HCT116 (cell line): Measurements from ENCODE around the gene PCSK9. TPM values are rescaled to one million over a fixed set of nuclear protein-coding genes. Genes with fewer than 3 reads are reported as not detected.

ENCODE experiments used
- ATAC-seq: fragments of 200-7000 bp; cut with Tn5 transposase; 2 replicates; pipeline ENCODE4 v1.9.1; 2020; ENCODE audit warnings: mild to moderate bottlenecking, moderate library complexity
- BruUV-seq: library from RNA; stranded (reverse); fragments of 400-500 nt; replicated peaks from 2 replicates; lab custom pipeline; 2021; lab: Mats Ljungman, UMichigan
- CTCF ChIA-PET: fragments of 300-600 bp; sonication (Branson Sonifier 250); formaldehyde crosslinking; loops from one replicate; lab custom pipeline; 2021; ENCODE audit warnings: antibody characterized with exemption; lab: Charles Lee
- POLR2A ChIA-PET: fragments of 300-600, 350-600 bp; sonication (Branson Sonifier 250); formaldehyde crosslinking; loops from one replicate; lab custom pipeline; 2021; ENCODE audit warnings: antibody characterized with exemption; lab: Charles Lee
- RAD21 ChIA-PET, 2 experiments: fragments of 300-600 bp; sonication (Branson Sonifier 250); formaldehyde crosslinking; loops; one replicate each; lab custom pipeline; 2023; ENCODE audit warnings: low total read pairs in 2 of 2; ENCODE audit not compliant: uncharacterized antibody in 2 of 2, unreplicated experiment in 2 of 2, low non-redundant PET in 1 of 2; lab: Charles Lee
- DNase-seq: peaks from one replicate; pipeline ENCODE4 v3.0.0-alpha.2; 2010; ENCODE audit warnings: low read depth, low spot score
- H2AFZ ChIP-seq: fragments of 200-600 bp; shearing (Covaris generic), sonication (generic); 2 replicates; pipeline ENCODE4 v1.6.1; 2017; ENCODE audit warnings: low read depth, mixed run types, mixed read lengths, antibody characterized with exemption, low read length; ENCODE audit not compliant: poor library complexity, severe bottlenecking
- H3K27ac ChIP-seq: 2 replicates; pipeline ENCODE4 v1.5.1; 2012; ENCODE audit warnings: low read depth, low read length
- H3K27me3 ChIP-seq: fragments of 200-600 bp; sonication (generic); 2 replicates; pipeline ENCODE4 v1.6.1; 2016; ENCODE audit warnings: mixed run types, low read length, mixed read lengths; ENCODE audit not compliant: insufficient read depth
- H3K36me3 ChIP-seq, 2 experiments: fragments of 200-500 bp in 1 of 2; fragments of 200-600 bp in 1 of 2; sonication (Bioruptor generic) in 1 of 2; sonication (generic) in 1 of 2; 2 replicates each; pipeline versions ENCODE4 v1.5.1 to v1.6.1; 2014 to 2016; ENCODE audit warnings: low read length in 2 of 2, inconsistent platforms in 1 of 2, mixed read lengths in 1 of 2, mixed run types in 1 of 2; ENCODE audit not compliant: insufficient read depth in 2 of 2, control insufficient read depth in 1 of 2
- H3K4me1 ChIP-seq, 2 experiments: fragments of 200-600 bp in 1 of 2; sonication (generic) in 1 of 2; 2 replicates each; pipeline versions ENCODE4 v1.5.1 to v1.6.1; 2012 to 2017; ENCODE audit warnings: low read length in 2 of 2, inconsistent platforms in 1 of 2, mild to moderate bottlenecking in 1 of 2, mixed read lengths in 1 of 2, mixed run types in 1 of 2, moderate library complexity in 1 of 2; ENCODE audit not compliant: insufficient read depth in 2 of 2, control insufficient read depth in 1 of 2
- H3K4me2 ChIP-seq: fragments of 200-600 bp; sonication (generic); 2 replicates; pipeline ENCODE4 v1.6.1; 2017; ENCODE audit warnings: mixed run types, low read length, mixed read lengths
- H3K4me3 ChIP-seq, 2 experiments: fragments of 200-600 bp in 1 of 2; sonication (generic) in 1 of 2; replicated peaks in 1 of 2; 2 replicates each; pipeline ENCODE4 v1.5.1; 2011 to 2016; ENCODE audit warnings: low read length in 2 of 2, control low read depth in 1 of 2, low read depth in 1 of 2, mild to moderate bottlenecking in 1 of 2, mixed read lengths in 1 of 2, mixed run types in 1 of 2
- H3K79me2 ChIP-seq: fragments of 200-600 bp; sonication (generic); 2 replicates; pipeline ENCODE4 v1.6.1; 2017; ENCODE audit warnings: mild to moderate bottlenecking, mixed run types, low read length, moderate library complexity, mixed read lengths; ENCODE audit not compliant: insufficient read depth
- H3K9ac ChIP-seq: fragments of 200-600 bp; sonication (generic); 2 replicates; pipeline ENCODE4 v1.6.1; 2016; ENCODE audit warnings: low read length, mixed read lengths
- H3K9me2 ChIP-seq: fragments of 200-600 bp; sonication (generic), shearing (Covaris generic); 2 replicates; pipeline ENCODE4 v1.6.1; 2017; ENCODE audit warnings: mixed run types, mild to moderate bottlenecking, moderate library complexity; ENCODE audit not compliant: insufficient read depth
- H3K9me3 ChIP-seq, 2 experiments: fragments of 200-500 bp in 1 of 2; fragments of 200-600 bp in 1 of 2; sonication (Bioruptor generic) in 1 of 2; sonication (generic) in 1 of 2; 2 replicates each; pipeline ENCODE4 v1.6.1; 2014 to 2017; ENCODE audit warnings: low read length in 2 of 2, mixed read lengths in 2 of 2, inconsistent platforms in 1 of 2, low read depth in 1 of 2, mild to moderate bottlenecking in 1 of 2, mixed run types in 1 of 2, moderate library complexity in 1 of 2; ENCODE audit not compliant: control insufficient read depth in 1 of 2, insufficient read depth in 1 of 2
- H4K20me1 ChIP-seq: fragments of 200-600 bp; sonication (generic), shearing (Covaris generic); 2 replicates; pipeline ENCODE4 v1.6.1; 2017; ENCODE audit warnings: mixed run types, mild to moderate bottlenecking, moderate library complexity; ENCODE audit not compliant: insufficient read depth
- CBX3 ChIP-seq: IDR thresholded peaks from 2 replicates; pipeline ENCODE4 v1.6.1; 2012; ENCODE audit warnings: low read depth
- CEBPB ChIP-seq: IDR thresholded peaks from 2 replicates; pipeline ENCODE4 v1.6.1; 2012; ENCODE audit warnings: low read depth
- EGR1 ChIP-seq: IDR thresholded peaks from 2 replicates; pipeline ENCODE4 v1.6.1; 2012; ENCODE audit warnings: low read depth
- ELF1 ChIP-seq: IDR thresholded peaks from 2 replicates; pipeline ENCODE4 v1.6.1; 2012; ENCODE audit warnings: low read depth, borderline replicate concordance
- EZH2 ChIP-seq: fragments of 200-600 bp; sonication (generic); IDR thresholded peaks from 2 replicates; pipeline ENCODE4 v1.6.1; 2017; ENCODE audit warnings: antibody characterized with exemption, mixed run types
- FOSL1 ChIP-seq: IDR thresholded peaks from 2 replicates; pipeline ENCODE4 v1.6.1; 2012; ENCODE audit warnings: low read depth
- JUND ChIP-seq: IDR thresholded peaks from 2 replicates; pipeline ENCODE4 v1.6.1; 2012
- POLR2A ChIP-seq: IDR thresholded peaks from 2 replicates; pipeline ENCODE4 v1.7.0; 2011; ENCODE audit warnings: borderline replicate concordance; ENCODE audit not compliant: insufficient read depth, insufficient read length; ENCODE audit errors: extremely low read depth
- RAD21 ChIP-seq: IDR thresholded peaks from 2 replicates; pipeline ENCODE4 v1.6.1; 2012; ENCODE audit warnings: low read depth, mild to moderate bottlenecking
- SP1 ChIP-seq: IDR thresholded peaks from 2 replicates; pipeline ENCODE4 v1.6.1; 2012; ENCODE audit warnings: low read depth
- SRF ChIP-seq: IDR thresholded peaks from 2 replicates; pipeline ENCODE4 v1.6.1; 2012; ENCODE audit warnings: low read depth
- TCF7L2 ChIP-seq: IDR thresholded peaks from 2 replicates; pipeline ENCODE4 v1.7.0; 2011; ENCODE audit warnings: borderline replicate concordance, inconsistent platforms; ENCODE audit not compliant: insufficient read depth, insufficient read length; ENCODE audit errors: extremely low read depth
- ZFX ChIP-seq: fragments of 450-650 bp; IDR thresholded peaks from 2 replicates; pipeline ENCODE4 v1.6.1; 2017
- intact Hi-C: fragments of 100-400 bp; cut with micrococcal nuclease; formaldehyde crosslinking; loops from 2 replicates; pipeline ENCODE4 v1.10.0; 2022
- total RNA-seq: library from RNA; stranded (reverse); gene quantifications from one replicate; pipeline ENCODE4 v1.2.1, GENCODE V29; 2021; ENCODE audit not compliant: unreplicated experiment
- TF ChIP-seq, protein P1 (sequence below), 3 experiments: fragments of 200-600 bp in 1 of 3; sonication (generic) in 1 of 3; IDR thresholded peaks in 2 of 3; conservative IDR thresholded peaks in 1 of 3; 2 replicates each; pipeline ENCODE4 v1.5.1; 2012 to 2017; ENCODE audit warnings: low read depth in 2 of 3, low read length in 2 of 3, antibody characterized with exemption in 1 of 3, borderline replicate concordance in 1 of 3, control low read depth in 1 of 3, mild to moderate bottlenecking in 1 of 3, mixed read lengths in 1 of 3, mixed run types in 1 of 3, moderate library complexity in 1 of 3; ENCODE audit not compliant: insufficient read depth in 1 of 3
- TF ChIP-seq, protein P2 (sequence below): IDR thresholded peaks from 2 replicates; pipeline ENCODE4 v1.6.1; 2011; ENCODE audit warnings: mild to moderate bottlenecking, low read length, moderate library complexity; ENCODE audit not compliant: insufficient replicate concordance; ENCODE audit errors: extremely low read depth
- TF ChIP-seq, protein P3 (sequence below): IDR thresholded peaks from 2 replicates; pipeline ENCODE4 v1.6.1; 2012

PCSK9 gene
- total RNA-seq, 1 experiment from 2014 or later, result 39.6 TPM

DNA sequence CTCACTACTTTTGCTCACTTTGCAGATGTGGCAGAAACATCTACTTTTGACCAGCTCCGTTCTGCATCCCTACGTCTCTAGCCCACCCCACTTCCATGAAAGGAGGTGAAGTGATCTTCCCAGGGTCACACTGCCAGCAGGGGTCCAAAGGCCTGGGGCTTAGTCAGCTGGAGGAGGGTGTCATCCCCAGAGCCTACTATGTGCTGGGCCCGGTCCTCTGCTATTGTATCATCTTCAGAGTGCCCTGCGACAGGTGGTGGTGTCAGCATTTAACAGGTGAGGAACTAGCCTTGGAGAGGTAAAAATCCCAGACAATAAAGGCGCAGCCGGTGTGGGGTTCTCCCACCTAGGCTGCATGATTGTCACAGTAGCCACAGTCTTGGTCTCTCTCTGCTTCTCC lies 46.2 kb upstream of the PCSK9 start:
- H2AFZ ChIP-seq, result no peak overlapping the region
- intact Hi-C loops, result no loop called here
- DNase-seq, result no peak
- no peaks in the 10 kb centered on the region for H3K79me2 ChIP-seq
- TF ChIP-seq ZFX, result no peak
- H3K9me3 ChIP-seq, result no peaks in the 10 kb centered on the region
- H3K4me3 ChIP-seq, result no peak overlapping the region
- BruUV-seq, result no TSS peak
- ChIA-PET CTCF (interaction anchor here (1.4 to 1.7 kb wide), 2 partner anchors 43 to 48 kb away, joined by 4 to 7 read pairs; no protein-coding TSS in a partner anchor), RAD21 (interaction anchor here in 1 of 2 experiments (1.4 kb wide), 1 partner anchor 43 kb away, joined by 3 read pairs; no protein-coding TSS in a partner anchor), POLR2A (no interaction called here)
- no peaks in the 10 kb centered on the region for H3K27me3 ChIP-seq
- H3K9me2 ChIP-seq, result no peaks in the 10 kb centered on the region
- peaks cover 0 to 12% of the 10 kb centered on the region in 2 experiments; a peak in 2 of 4 replicates for H3K4me1 ChIP-seq
- no peak for ATAC-seq
- no peaks in the 10 kb centered on the region for H4K20me1 ChIP-seq
- no peaks in the 10 kb centered on the region for H3K36me3 ChIP-seq
- H3K4me2 ChIP-seq, result no peak overlapping the region
- no peak overlapping the region for H3K9ac ChIP-seq
- no peak overlapping the region for H3K27ac ChIP-seq

DNA sequence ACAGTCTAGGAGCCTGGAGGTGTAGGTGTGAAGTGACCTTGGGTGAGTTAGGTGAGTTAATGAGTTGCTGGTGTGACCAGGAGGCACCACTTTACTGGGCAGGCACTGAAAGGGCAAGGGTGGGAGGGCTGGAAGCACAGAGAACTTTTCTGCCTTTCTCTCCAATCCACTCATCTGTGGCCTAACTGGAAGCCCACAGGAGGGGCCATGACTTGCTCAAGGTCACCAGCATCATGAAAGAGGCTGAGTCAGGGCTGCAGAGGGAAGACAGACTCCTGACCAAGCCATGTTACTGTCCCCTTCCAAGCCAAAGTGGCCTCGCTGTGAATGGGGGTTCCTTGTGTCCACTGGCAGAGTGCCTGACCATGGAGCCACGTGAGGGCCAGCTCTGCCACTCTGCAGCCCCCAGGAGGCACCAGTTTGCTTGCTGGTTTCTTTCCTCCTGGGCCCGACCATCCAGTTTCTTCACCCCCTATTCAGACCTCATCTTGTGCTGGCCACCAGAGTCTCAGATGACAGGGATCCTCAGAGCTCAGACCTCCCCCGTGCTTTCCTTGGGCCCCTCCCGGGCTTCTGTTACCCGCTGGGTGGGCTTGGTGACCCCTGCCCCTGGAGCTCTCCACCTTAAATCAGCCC lies 44.9 kb upstream of the PCSK9 start:
- Histone ChIP-seq H3K27ac (no peak overlapping the region), H2AFZ (no peak overlapping the region), H3K36me3 (no peaks in the 10 kb centered on the region), H3K9ac (no peak overlapping the region), H3K9me3 (no peaks in the 10 kb centered on the region), H3K9me2 (no peaks in the 10 kb centered on the region), H3K4me1 (peaks cover 0 to 9% of the 10 kb centered on the region in 2 experiments; a peak in 2 of 4 replicates), H3K4me2 (no peak overlapping the region), H3K4me3 (no peak overlapping the region), H4K20me1 (no peaks in the 10 kb centered on the region), H3K27me3 (no peaks in the 10 kb centered on the region), H3K79me2 (no peaks in the 10 kb centered on the region)
- no TSS peak for BruUV-seq
- ChIA-PET RAD21 (no interaction called here), POLR2A (no interaction called here), CTCF (interaction anchor here (5.8 kb wide), 1 partner anchor 45 kb away, joined by 85 read pairs; no protein-coding TSS in a partner anchor)
- ATAC-seq (no peak), DNase-seq (no peak)
- intact Hi-C loops, result no loop called here
- TF ChIP-seq TCF7L2 (no peak), JUND (no peak), CBX3 (no peak), ELF1 (no peak), CEBPB (no peak), EGR1 (no peak), SP1 (no peak), RAD21 (no peak), EZH2 (no peak), SRF (no peak), FOSL1 (no peak), POLR2A (no peak)
- TF ChIP-seq, protein P1, sequence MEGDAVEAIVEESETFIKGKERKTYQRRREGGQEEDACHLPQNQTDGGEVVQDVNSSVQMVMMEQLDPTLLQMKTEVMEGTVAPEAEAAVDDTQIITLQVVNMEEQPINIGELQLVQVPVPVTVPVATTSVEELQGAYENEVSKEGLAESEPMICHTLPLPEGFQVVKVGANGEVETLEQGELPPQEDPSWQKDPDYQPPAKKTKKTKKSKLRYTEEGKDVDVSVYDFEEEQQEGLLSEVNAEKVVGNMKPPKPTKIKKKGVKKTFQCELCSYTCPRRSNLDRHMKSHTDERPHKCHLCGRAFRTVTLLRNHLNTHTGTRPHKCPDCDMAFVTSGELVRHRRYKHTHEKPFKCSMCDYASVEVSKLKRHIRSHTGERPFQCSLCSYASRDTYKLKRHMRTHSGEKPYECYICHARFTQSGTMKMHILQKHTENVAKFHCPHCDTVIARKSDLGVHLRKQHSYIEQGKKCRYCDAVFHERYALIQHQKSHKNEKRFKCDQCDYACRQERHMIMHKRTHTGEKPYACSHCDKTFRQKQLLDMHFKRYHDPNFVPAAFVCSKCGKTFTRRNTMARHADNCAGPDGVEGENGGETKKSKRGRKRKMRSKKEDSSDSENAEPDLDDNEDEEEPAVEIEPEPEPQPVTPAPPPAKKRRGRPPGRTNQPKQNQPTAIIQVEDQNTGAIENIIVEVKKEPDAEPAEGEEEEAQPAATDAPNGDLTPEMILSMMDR (IDR thresholded peaks at IDR 0.05 in 2 of 3, conservative IDR thresholded peaks at IDR 0.05 in 1 of 3; ENCODE audit: borderline replicate concordance in 1 of 3, insufficient read depth in 1 of 3, low read depth in 2 of 3, low read length in 2 of 3), result no peak
- TF ChIP-seq, protein P2, sequence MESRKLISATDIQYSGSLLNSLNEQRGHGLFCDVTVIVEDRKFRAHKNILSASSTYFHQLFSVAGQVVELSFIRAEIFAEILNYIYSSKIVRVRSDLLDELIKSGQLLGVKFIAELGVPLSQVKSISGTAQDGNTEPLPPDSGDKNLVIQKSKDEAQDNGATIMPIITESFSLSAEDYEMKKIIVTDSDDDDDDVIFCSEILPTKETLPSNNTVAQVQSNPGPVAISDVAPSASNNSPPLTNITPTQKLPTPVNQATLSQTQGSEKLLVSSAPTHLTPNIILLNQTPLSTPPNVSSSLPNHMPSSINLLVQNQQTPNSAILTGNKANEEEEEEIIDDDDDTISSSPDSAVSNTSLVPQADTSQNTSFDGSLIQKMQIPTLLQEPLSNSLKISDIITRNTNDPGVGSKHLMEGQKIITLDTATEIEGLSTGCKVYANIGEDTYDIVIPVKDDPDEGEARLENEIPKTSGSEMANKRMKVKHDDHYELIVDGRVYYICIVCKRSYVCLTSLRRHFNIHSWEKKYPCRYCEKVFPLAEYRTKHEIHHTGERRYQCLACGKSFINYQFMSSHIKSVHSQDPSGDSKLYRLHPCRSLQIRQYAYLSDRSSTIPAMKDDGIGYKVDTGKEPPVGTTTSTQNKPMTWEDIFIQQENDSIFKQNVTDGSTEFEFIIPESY, result no peak
- TF ChIP-seq, protein P3, sequence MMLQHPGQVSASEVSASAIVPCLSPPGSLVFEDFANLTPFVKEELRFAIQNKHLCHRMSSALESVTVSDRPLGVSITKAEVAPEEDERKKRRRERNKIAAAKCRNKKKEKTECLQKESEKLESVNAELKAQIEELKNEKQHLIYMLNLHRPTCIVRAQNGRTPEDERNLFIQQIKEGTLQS, result no peak
